Bronchial epithelial cell (primary cell): ENCODE results near the gene RHOF. TPM values are rescaled to one million over a fixed set of nuclear protein-coding genes. Genes with fewer than 3 reads are reported as not detected.
"Not testable (repeated sequence)": the region's sequence is repeated elsewhere in the genome, so short reads cannot be mapped to it uniquely, and the experiment has no call there.

ENCODE experiments used
- DNase-seq: peaks from one replicate; pipeline ENCODE4 v3.0.0-alpha.2; 2010; ENCODE audit warnings: low read depth
- FAIRE-seq: peaks from 2 replicates; lab custom pipeline; 2011; peaks lifted over from hg19 to GRCh38; lab: Jason Lieb, UNC
- H3K27me3 ChIP-seq: 2 replicates; pipeline ENCODE4 v1.5.1; 2011; ENCODE audit warnings: low read length; ENCODE audit not compliant: control insufficient read depth, insufficient read depth
- H3K36me3 ChIP-seq: 2 replicates; pipeline ENCODE4 v1.5.1; 2011; ENCODE audit warnings: low read length; ENCODE audit not compliant: control insufficient read depth, insufficient read depth
- H3K4me3 ChIP-seq: 2 replicates; pipeline ENCODE4 v1.5.1; 2011; ENCODE audit warnings: mild to moderate bottlenecking, low read depth, low read length, control low read depth
- CTCF ChIP-seq: IDR thresholded peaks from 2 replicates; pipeline ENCODE4 v1.5.1; 2011; ENCODE audit warnings: mild to moderate bottlenecking, moderate library complexity, low read length, control low read depth, inconsistent platforms; ENCODE audit not compliant: insufficient read depth, severe bottlenecking
- total RNA-seq: library from RNA; depleted of rRNA; stranded (reverse); fragments of >200 nt; gene quantifications from 2 replicates; pipeline ENCODE4 v1.2.1, GENCODE V29; 2014

RHOF gene
- total RNA-seq, 1 donor from 2014 or later: 15.5 TPM

GRCh38 chr12:121792607-121793439 is 665 bp downstream of the RHOF start:
- peaks cover 9% of the 10 kb centered on the region for H3K36me3 ChIP-seq
- H3K27me3 ChIP-seq: no peaks in the 10 kb centered on the region
- FAIRE-seq (no peak), DNase-seq (no peak)
- peak overlapping the region; percentile 50 for H3K4me3 ChIP-seq
- TF ChIP-seq CTCF: peak; percentile 8

- FAIRE-seq (no peak), DNase-seq (no peak)
- no peak for TF ChIP-seq CTCF
- Histone ChIP-seq H3K27me3 (no peaks in the 10 kb centered on the region), H3K36me3 (peaks cover 8% of the 10 kb centered on the region), H3K4me3 (no peak overlapping the region)
Measured at GRCh38 chr12:121791671-121792551, 1.6 kb downstream of the RHOF start.

DNA sequence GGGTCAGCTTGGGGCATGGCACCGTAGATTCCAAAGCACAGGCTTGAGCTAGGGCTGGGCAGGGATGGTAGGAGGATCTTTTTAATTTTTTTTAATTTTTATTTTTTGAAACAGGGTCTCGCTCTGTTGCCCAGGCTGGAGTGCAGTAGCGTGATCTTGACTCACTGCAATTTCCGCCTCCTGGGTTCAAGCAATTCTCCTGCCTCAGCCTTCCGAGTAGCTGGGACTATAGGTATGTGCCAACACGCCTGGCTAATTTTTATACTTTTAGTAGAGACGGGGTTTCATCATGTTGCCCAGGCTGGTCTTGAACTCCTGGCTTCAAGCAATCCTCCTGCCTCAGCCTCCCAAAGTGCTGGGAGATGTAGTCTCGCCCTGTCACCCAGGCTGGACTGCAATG is 2.7 kb downstream of the RHOF start:
- FAIRE-seq, H3K27me3 ChIP-seq, H3K36me3 ChIP-seq, DNase-seq, H3K4me3 ChIP-seq: not testable (repeated sequence)

DNA sequence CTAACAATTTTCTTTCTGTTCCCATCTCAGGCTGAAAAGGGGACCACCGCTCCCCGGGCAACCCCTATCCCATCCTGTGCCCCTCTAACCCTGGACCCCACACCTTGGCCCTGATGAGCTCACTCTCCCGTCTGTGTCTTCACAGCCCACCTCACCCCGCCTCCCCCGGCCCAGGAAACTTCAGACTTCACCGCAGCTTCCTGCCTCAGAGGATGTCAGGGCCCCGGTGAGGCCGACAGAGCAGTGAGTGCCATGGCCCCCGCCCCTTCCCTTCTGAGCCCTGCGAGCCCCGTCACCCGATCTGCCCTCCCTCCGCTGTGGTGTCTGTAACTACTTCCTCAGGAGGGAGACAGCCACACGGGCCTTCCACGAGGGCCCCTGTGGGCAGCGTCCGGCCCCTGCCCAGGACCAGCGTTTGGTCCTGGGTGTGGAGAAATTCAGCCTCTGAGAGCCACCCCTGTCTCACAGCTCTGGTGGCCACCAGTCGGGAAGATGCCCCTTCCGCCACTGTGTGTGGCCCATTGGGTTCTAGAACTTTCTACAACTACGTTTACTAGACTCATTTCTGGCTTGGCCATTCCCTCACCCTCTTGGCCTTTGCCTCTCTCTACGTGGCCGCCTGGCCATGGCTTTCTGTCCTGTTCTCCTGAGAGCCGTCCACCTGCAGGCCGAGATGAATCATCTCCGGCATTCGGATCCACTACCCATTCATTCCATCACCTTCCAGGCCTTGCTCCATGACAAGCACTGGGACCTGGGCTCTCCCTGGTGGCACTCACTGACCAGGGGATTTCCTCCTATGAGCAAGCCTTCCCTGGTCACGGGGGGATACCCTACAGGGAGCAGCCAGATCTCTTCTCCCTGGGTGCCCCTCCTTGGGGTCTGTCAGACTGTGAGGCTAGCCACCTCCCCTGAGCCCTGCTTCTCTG is 3.4 kb downstream of the RHOF start:
- Histone ChIP-seq H3K4me3 (no peak overlapping the region), H3K27me3 (no peaks in the 10 kb centered on the region), H3K36me3 (peaks cover 2% of the 10 kb centered on the region)
- DNase-seq (no peak), FAIRE-seq (no peak)
- TF ChIP-seq CTCF: no peak

DNA sequence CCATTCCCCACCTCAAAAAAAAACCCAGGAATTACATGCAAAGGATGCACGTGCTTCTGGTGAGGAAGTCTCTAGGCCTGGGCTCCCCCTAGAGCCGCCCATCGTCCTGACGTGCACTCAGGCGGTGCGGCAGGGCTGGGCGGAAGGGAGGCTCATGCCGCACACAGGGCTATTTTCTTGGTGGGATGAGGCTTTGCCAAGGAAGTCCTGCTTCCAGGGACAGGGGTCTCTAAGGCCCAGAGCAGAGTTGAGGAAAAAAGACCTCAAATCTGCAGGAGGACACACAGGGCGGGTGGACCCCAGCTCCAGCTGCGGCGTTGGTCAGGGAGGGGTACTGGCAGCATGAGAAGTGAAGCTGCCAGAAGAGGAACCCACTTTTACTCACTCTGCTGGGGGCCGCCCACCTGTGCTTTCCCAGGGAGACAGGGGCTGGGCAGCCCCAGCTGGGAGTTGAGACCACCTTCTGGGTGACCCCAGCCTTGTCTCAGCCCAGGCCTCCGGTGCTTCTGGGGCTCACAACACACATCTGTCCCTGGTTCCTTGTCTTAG is 4.2 kb downstream of the RHOF start:
- DNase-seq (no peak), FAIRE-seq (no peak)
- TF ChIP-seq CTCF: no peak
- Histone ChIP-seq H3K27me3 (no peaks in the 10 kb centered on the region), H3K4me3 (no peak overlapping the region), H3K36me3 (peaks cover 2% of the 10 kb centered on the region)
